ENCODE measurements around the gene SEMA4A.

The SEMA4A gene

GRCh38 chr1:156200044-156200443, 46.7 kb downstream of the SEMA4A start:
- peak in 1 of 2 donors; percentile 46 for DNase-seq
- Histone ChIP-seq H3K4me1 (peaks cover 0 to 24% (median 8%) of the 10 kb centered on the region in 4 donors), H3K27ac (no peak overlapping the region), H3K27me3 (no peaks in the 10 kb centered on the region), H3K9me3 (no peaks in the 10 kb centered on the region), H3K4me3 (no peak overlapping the region), H3K36me3 (peaks cover 6 to 65% (median 21%) of the 10 kb centered on the region in 3 donors)
- intact Hi-C loops (cut with DNase I; ENCODE audit: low total_unique reads) = no loop called here
- TF ChIP-seq CTCF (IDR thresholded peaks at IDR 0.05) = no peak

- H3K4me1 ChIP-seq = peaks cover 0 to 4% (median 2%) of the 10 kb centered on the region in 4 donors
- no peak for TF ChIP-seq CTCF (IDR thresholded peaks at IDR 0.05)
- intact Hi-C loops (cut with DNase I; ENCODE audit: low total_unique reads) = no loop called here
Observed at GRCh38 chr1:156203331-156203730, 49.9 kb downstream of the SEMA4A start.

GRCh38 chr1:156204686-156205085, 51.3 kb downstream of the SEMA4A start:
- Histone ChIP-seq H3K36me3 (peaks cover 18 to 92% (median 23%) of the 10 kb centered on the region in 3 donors), H3K27me3 (no peaks in the 10 kb centered on the region), H3K4me1 (peaks cover 0 to 4% (median 2%) of the 10 kb centered on the region in 4 donors), H3K4me3 (no peak overlapping the region), H3K27ac (no peak overlapping the region), H3K9me3 (no peaks in the 10 kb centered on the region)
- intact Hi-C loops (cut with DNase I; ENCODE audit: low total_unique reads) = no loop called here
- no peak for DNase-seq
- TF ChIP-seq CTCF (IDR thresholded peaks at IDR 0.05) = no peak

More at GRCh38 chr1:156203331-156203730, 49.9 kb downstream of the SEMA4A start:
- no peak for DNase-seq
- Histone ChIP-seq H3K27me3 (no peaks in the 10 kb centered on the region), H3K9me3 (no peaks in the 10 kb centered on the region), H3K36me3 (peaks cover 11 to 82% (median 24%) of the 10 kb centered on the region in 3 donors), H3K4me3 (no peak overlapping the region), H3K27ac (no peak overlapping the region)

- Histone ChIP-seq H3K36me3 (peaks cover 20 to 52% (median 20%) of the 10 kb centered on the region in 3 donors), H3K27me3 (no peaks in the 10 kb centered on the region), H3K4me3 (no peak overlapping the region), H3K9me3 (no peaks in the 10 kb centered on the region), H3K4me1 (peaks cover 0 to 17% (median 13%) of the 10 kb centered on the region in 4 donors), H3K27ac (no peak overlapping the region)
- no peak for TF ChIP-seq CTCF (IDR thresholded peaks at IDR 0.05)
- DNase-seq = no peak
- intact Hi-C loops (cut with DNase I; ENCODE audit: low total_unique reads) = loop anchor here (5.0 kb wide), 1 partner anchor 64 kb away; no protein-coding TSS in a partner anchor
Observed at GRCh38 chr1:156211243-156211642, 57.9 kb downstream of the SEMA4A start.

- no peak for TF ChIP-seq CTCF (IDR thresholded peaks at IDR 0.05)
- Histone ChIP-seq H3K9me3 (no peaks in the 10 kb centered on the region), H3K4me3 (peak overlapping the region; percentile 56 to 64), H3K27me3 (no peaks in the 10 kb centered on the region), H3K4me1 (peaks cover 0 to 17% (median 13%) of the 10 kb centered on the region in 4 donors), H3K27ac (peak overlapping the region; percentile 86 to 89), H3K36me3 (peaks cover 16 to 43% (median 20%) of the 10 kb centered on the region in 3 donors)
- intact Hi-C loops (cut with DNase I; ENCODE audit: low total_unique reads) = loop anchor here (5.0 kb wide), 1 partner anchor 65 kb away; no protein-coding TSS in a partner anchor
- DNase-seq = no peak
Observed at GRCh38 chr1:156212130-156212529, 58.7 kb downstream of the SEMA4A start.

Measured in tibial artery (tissue), 4 donors.